Muscle layer of duodenum (tissue), 2 donors: ENCODE measurements around the gene TTF1.

Experiments used
- H3K27ac ChIP-seq: one replicate; pipeline ENCODE4 v1.7.0; 2013; ENCODE audit warnings: mild to moderate bottlenecking, low read length
- H3K27me3 ChIP-seq: one replicate; pipeline ENCODE4 v1.7.0; 2013; ENCODE audit warnings: low read depth, mild to moderate bottlenecking, control low read depth, low read length
- H3K36me3 ChIP-seq, 2 donors: one replicate each; pipeline ENCODE4 v1.7.0; 2013; ENCODE audit warnings: low read length in 2 of 2, control low read depth in 1 of 2, mild to moderate bottlenecking in 1 of 2; ENCODE audit not compliant: insufficient read depth in 2 of 2, control insufficient read depth in 1 of 2
- H3K4me1 ChIP-seq, 2 donors: one replicate each; pipeline ENCODE4 v1.7.0; 2013; ENCODE audit warnings: low read length in 2 of 2, mild to moderate bottlenecking in 2 of 2, control low read depth in 1 of 2, moderate library complexity in 1 of 2; ENCODE audit not compliant: insufficient read depth in 2 of 2, control insufficient read depth in 1 of 2
- H3K4me3 ChIP-seq, 2 donors: one replicate each; pipeline ENCODE4 v1.7.0; 2013; ENCODE audit warnings: low read length in 2 of 2, low read depth in 1 of 2, mild to moderate bottlenecking in 1 of 2
- H3K9me3 ChIP-seq, 2 donors: one replicate each; pipeline ENCODE4 v1.7.0; 2013; ENCODE audit warnings: low read length in 2 of 2, control low read depth in 1 of 2, mild to moderate bottlenecking in 1 of 2; ENCODE audit not compliant: control insufficient read depth in 1 of 2
- donor health status: healthy.

TTF1 gene

GRCh38 chr9:132430998-132431397 is 24.4 kb upstream of the TTF1 start:
- H3K27ac ChIP-seq = no peak overlapping the region
- no peaks in the 10 kb centered on the region for H3K9me3 ChIP-seq
- no peaks in the 10 kb centered on the region for H3K36me3 ChIP-seq
- H3K4me1 ChIP-seq = no peaks in the 10 kb centered on the region
- peaks cover 9% of the 10 kb centered on the region for H3K27me3 ChIP-seq
- no peak overlapping the region for H3K4me3 ChIP-seq

- Histone ChIP-seq H3K36me3 (no peaks in the 10 kb centered on the region), H3K4me3 (no peak overlapping the region), H3K9me3 (no peaks in the 10 kb centered on the region), H3K27ac (no peak overlapping the region), H3K4me1 (no peaks in the 10 kb centered on the region), H3K27me3 (peaks cover 9% of the 10 kb centered on the region)
Observed at GRCh38 chr9:132426639-132427414, 20.2 kb upstream of the TTF1 start.

GRCh38 chr9:132425675-132426062 is 19.0 kb upstream of the TTF1 start:
- Histone ChIP-seq H3K36me3 (no peaks in the 10 kb centered on the region), H3K27me3 (peaks cover 9% of the 10 kb centered on the region), H3K4me1 (no peaks in the 10 kb centered on the region), H3K27ac (no peak overlapping the region), H3K4me3 (no peak overlapping the region), H3K9me3 (no peaks in the 10 kb centered on the region)

- Histone ChIP-seq H3K27me3 (peaks cover 9% of the 10 kb centered on the region), H3K9me3 (no peaks in the 10 kb centered on the region), H3K4me3 (no peak overlapping the region), H3K36me3 (no peaks in the 10 kb centered on the region), H3K27ac (no peak overlapping the region), H3K4me1 (no peaks in the 10 kb centered on the region)
Observed at GRCh38 chr9:132424857-132425674, 18.4 kb upstream of the TTF1 start.

- Histone ChIP-seq H3K36me3 (no peaks in the 10 kb centered on the region), H3K4me1 (no peaks in the 10 kb centered on the region), H3K4me3 (no peak overlapping the region), H3K27ac (no peak overlapping the region), H3K27me3 (peaks cover 9% of the 10 kb centered on the region), H3K9me3 (no peaks in the 10 kb centered on the region)
Observed at GRCh38 chr9:132423503-132423902, 16.9 kb upstream of the TTF1 start.

GRCh38 chr9:132422574-132422973 is 15.9 kb upstream of the TTF1 start:
- no peaks in the 10 kb centered on the region for H3K36me3 ChIP-seq
- peaks cover 9% of the 10 kb centered on the region for H3K27me3 ChIP-seq
- H3K4me3 ChIP-seq = no peak overlapping the region
- no peaks in the 10 kb centered on the region for H3K9me3 ChIP-seq
- no peaks in the 10 kb centered on the region for H3K4me1 ChIP-seq
- H3K27ac ChIP-seq = no peak overlapping the region

- no peak overlapping the region for H3K4me3 ChIP-seq
- no peaks in the 10 kb centered on the region for H3K4me1 ChIP-seq
- no peak overlapping the region for H3K27ac ChIP-seq
- H3K27me3 ChIP-seq = peaks cover 12% of the 10 kb centered on the region
- no peaks in the 10 kb centered on the region for H3K9me3 ChIP-seq
- H3K36me3 ChIP-seq = no peaks in the 10 kb centered on the region
Observed at GRCh38 chr9:132418726-132419363, 12.2 kb upstream of the TTF1 start.

- Histone ChIP-seq H3K9me3 (no peaks in the 10 kb centered on the region), H3K36me3 (no peaks in the 10 kb centered on the region), H3K4me1 (peaks cover 9 to 15% of the 10 kb centered on the region in 2 donors), H3K27ac (no peak overlapping the region), H3K27me3 (peaks cover 36% of the 10 kb centered on the region), H3K4me3 (no peak overlapping the region)
Observed at GRCh38 chr9:132415181-132415580, 8.5 kb upstream of the TTF1 start.

- peaks cover 36% of the 10 kb centered on the region for H3K27me3 ChIP-seq
- H3K4me1 ChIP-seq = peaks cover 9 to 19% of the 10 kb centered on the region in 2 donors
- H3K27ac ChIP-seq = no peak overlapping the region
- no peaks in the 10 kb centered on the region for H3K9me3 ChIP-seq
- H3K36me3 ChIP-seq = no peaks in the 10 kb centered on the region
- no peak overlapping the region for H3K4me3 ChIP-seq
Observed at GRCh38 chr9:132414731-132415130, 8.1 kb upstream of the TTF1 start.

- H3K4me1 ChIP-seq = peaks cover 9 to 19% of the 10 kb centered on the region in 2 donors
- no peaks in the 10 kb centered on the region for H3K36me3 ChIP-seq
- H3K27ac ChIP-seq = no peak overlapping the region
- H3K9me3 ChIP-seq = no peaks in the 10 kb centered on the region
- no peak overlapping the region for H3K4me3 ChIP-seq
- H3K27me3 ChIP-seq = peaks cover 39% of the 10 kb centered on the region
Observed at GRCh38 chr9:132413926-132414325, 7.3 kb upstream of the TTF1 start.

- peaks cover 9 to 19% of the 10 kb centered on the region in 2 donors for H3K4me1 ChIP-seq
Observed at GRCh38 chr9:132412089-132412488, 5.4 kb upstream of the TTF1 start.

More at GRCh38 chr9:132412089-132412488, 5.4 kb upstream of the TTF1 start:
- Histone ChIP-seq H3K27ac (no peak overlapping the region), H3K27me3 (peaks cover 39% of the 10 kb centered on the region), H3K4me3 (no peak overlapping the region), H3K36me3 (no peaks in the 10 kb centered on the region), H3K9me3 (no peaks in the 10 kb centered on the region)
